HepG2 (cell line): ENCODE data around the gene SPOPL. TPM values are rescaled to one million over a fixed set of nuclear protein-coding genes. Genes with fewer than 3 reads are reported as not detected.

Source experiments
- ATF1 ChIP-seq: IDR thresholded peaks from 2 replicates; pipeline ENCODE4 v1.6.1; 2016; ENCODE audit warnings: mild to moderate bottlenecking, control low read depth
- ATM ChIP-seq: fragments of 450-650 bp; IDR thresholded peaks from 2 replicates; pipeline ENCODE4 v1.7.1; 2017; ENCODE audit warnings: mild to moderate bottlenecking, borderline replicate concordance
- EP300 ChIP-seq, 3 experiments: sonication (generic) in 1 of 3; formaldehyde crosslinking in 1 of 3; IDR thresholded peaks; 2 replicates each; pipeline versions ENCODE4 v1.5.1 to v1.6.1; 2011 to 2020; ENCODE audit warnings: low read depth in 2 of 3, low read length in 2 of 3, borderline replicate concordance in 1 of 3, improper control_type of control experiment in 1 of 3, mild to moderate bottlenecking in 1 of 3, missing genetic modification reagents in 1 of 3, moderate library complexity in 1 of 3
- FOSL2 ChIP-seq: sonication (generic); formaldehyde crosslinking; IDR thresholded peaks from 2 replicates; pipeline ENCODE4 v1.4.0; 2020; ENCODE audit warnings: missing genetic modification reagents
- FOXA1 ChIP-seq, 2 experiments: fragments of 450-650 bp in 1 of 2; sonication (generic) in 1 of 2; formaldehyde crosslinking in 1 of 2; IDR thresholded peaks; 2 replicates each; pipeline versions ENCODE4 v1.4.0 to v1.6.1; 2016 to 2020; ENCODE audit warnings: missing genetic modification reagents in 1 of 2
- FOXA3 ChIP-seq: IDR thresholded peaks from 2 replicates; pipeline ENCODE4 v1.6.1; 2016; ENCODE audit warnings: missing genetic modification reagents, missing compliant biosample characterization
- GATAD1 ChIP-seq: IDR thresholded peaks from 2 replicates; pipeline ENCODE4 v1.6.1; 2016; ENCODE audit warnings: missing genetic modification reagents, missing compliant biosample characterization
- KDM5A ChIP-seq: fragments of 200-600 bp; sonication (generic); IDR thresholded peaks from 2 replicates; pipeline ENCODE4 v1.7.0; 2018; ENCODE audit warnings: antibody characterized with exemption, mild to moderate bottlenecking, low read length, borderline replicate concordance
- KLF6 ChIP-seq: IDR thresholded peaks from 2 replicates; pipeline ENCODE4 v1.8.0; 2016; ENCODE audit warnings: missing biosample characterization, missing genetic modification reagents
- LCORL ChIP-seq, 2 experiments: fragments of 450-650 bp in 1 of 2; sonication (generic) in 1 of 2; formaldehyde crosslinking in 1 of 2; IDR thresholded peaks; 2 replicates each; pipeline versions ENCODE4 v1.5.0 to v1.6.1; 2017 to 2020; ENCODE audit warnings: antibody characterized with exemption in 1 of 2, missing genetic modification reagents in 1 of 2
- NFE2L1 ChIP-seq: sonication (generic); formaldehyde crosslinking; IDR thresholded peaks from 2 replicates; pipeline ENCODE4 v1.4.0; 2020; ENCODE audit warnings: missing genetic modification reagents, mild to moderate bottlenecking, borderline replicate concordance
- PHF21A ChIP-seq: sonication (generic); formaldehyde crosslinking; IDR thresholded peaks from 2 replicates; pipeline ENCODE4 v1.5.0; 2020; ENCODE audit warnings: mild to moderate bottlenecking, missing genetic modification reagents
- RFXANK ChIP-seq: IDR thresholded peaks from 2 replicates; pipeline ENCODE4 v1.6.1; 2016
- SKI ChIP-seq: fragments of 450-650 bp; IDR thresholded peaks from one replicate; pipeline ENCODE4 v1.6.1; 2018; ENCODE audit warnings: mild to moderate bottlenecking; ENCODE audit not compliant: partially characterized antibody
- SMARCE1 ChIP-seq: fragments of 450-650 bp; IDR thresholded peaks from 2 replicates; pipeline ENCODE4 v1.6.1; 2017; ENCODE audit warnings: borderline replicate concordance
- TOE1 ChIP-seq: sonication (generic); formaldehyde crosslinking; IDR thresholded peaks from 2 replicates; pipeline ENCODE4 v1.4.0; 2020; ENCODE audit warnings: mild to moderate bottlenecking, missing genetic modification reagents
- ZBTB38 ChIP-seq: sonication (generic); formaldehyde crosslinking; IDR thresholded peaks from 2 replicates; pipeline ENCODE4 v1.5.1; 2020; ENCODE audit warnings: mild to moderate bottlenecking, missing genetic modification reagents
- ZBTB42 ChIP-seq: sonication (generic); formaldehyde crosslinking; IDR thresholded peaks from 2 replicates; pipeline ENCODE4 v1.5.0; 2020; ENCODE audit warnings: mild to moderate bottlenecking, missing genetic modification reagents
- ZBTB8A ChIP-seq: sonication (generic); formaldehyde crosslinking; IDR thresholded peaks from 2 replicates; pipeline ENCODE4 v1.4.0; 2020; ENCODE audit warnings: mild to moderate bottlenecking, low read depth, missing genetic modification reagents, borderline replicate concordance
- ZFP82 ChIP-seq: sonication (generic); formaldehyde crosslinking; IDR thresholded peaks from 2 replicates; pipeline ENCODE4 v1.5.1; 2020; ENCODE audit warnings: mild to moderate bottlenecking, missing genetic modification reagents, borderline replicate concordance
- ZNF331 ChIP-seq: sonication (generic); formaldehyde crosslinking; IDR thresholded peaks from 2 replicates; pipeline ENCODE4 v1.4.0; 2020; ENCODE audit warnings: missing genetic modification reagents
- ZNF878 ChIP-seq: sonication (generic); formaldehyde crosslinking; IDR thresholded peaks from 2 replicates; pipeline ENCODE4 v1.8.1; 2023; ENCODE audit warnings: mild to moderate bottlenecking, missing genetic modification reagents, moderate library complexity
- ZSCAN20 ChIP-seq: sonication (generic); formaldehyde crosslinking; IDR thresholded peaks from 2 replicates; pipeline ENCODE4 v1.4.0; 2020; ENCODE audit warnings: missing genetic modification reagents, mild to moderate bottlenecking, borderline replicate concordance
- ZSCAN21 ChIP-seq: sonication (generic); formaldehyde crosslinking; IDR thresholded peaks from 2 replicates; pipeline ENCODE4 v1.8.0; 2022; ENCODE audit warnings: mild to moderate bottlenecking, missing genetic modification reagents, moderate library complexity, borderline replicate concordance
- polyA plus RNA-seq, 8 experiments: library from polyadenylated mRNA; depleted of rRNA in 3 of 8; stranded (reverse) in 7 of 8; unstranded in 1 of 8; fragments of >200 nt; fragmentation: Illumina TruSeq in 4 of 8; extraction: Trizol in 4 of 8; gene quantifications; 2 replicates each; pipeline versions ENCODE4 v1.2.1 to v1.2.3, GENCODE V29; 2011 to 2016; ENCODE audit warnings: low read depth in 4 of 8, missing spikeins in 1 of 8, mixed read lengths in 1 of 8; ENCODE audit not compliant: insufficient read depth in 1 of 8
- total RNA-seq, 5 experiments: library from RNA; depleted of rRNA; stranded (reverse); fragments of >200 nt; fragmentation: Illumina TruSeq; extraction: Trizol; gene quantifications; 2 replicates each; pipeline ENCODE4 v1.2.3, GENCODE V29; 2016; ENCODE audit warnings: low read depth in 1 of 5
- TF ChIP-seq, protein P1 (sequence below): IDR thresholded peaks from 2 replicates; pipeline ENCODE4 v1.6.1; 2016; ENCODE audit warnings: missing genetic modification reagents, missing compliant biosample characterization
- TF ChIP-seq, protein P2 (sequence below): sonication (generic); formaldehyde crosslinking; IDR thresholded peaks from 2 replicates; pipeline ENCODE4 v1.4.0; 2020; ENCODE audit warnings: missing genetic modification reagents
- TF ChIP-seq, protein P3 (sequence below): IDR thresholded peaks from 2 replicates; pipeline ENCODE4 v1.6.1; 2016

Gene SPOPL
- total and polyA plus RNA-seq, 2 of the 13 experiments (the other 11 are each of a cell fraction or from before 2014, with no cell fraction given): 12.6 to 51.6 TPM

DNA sequence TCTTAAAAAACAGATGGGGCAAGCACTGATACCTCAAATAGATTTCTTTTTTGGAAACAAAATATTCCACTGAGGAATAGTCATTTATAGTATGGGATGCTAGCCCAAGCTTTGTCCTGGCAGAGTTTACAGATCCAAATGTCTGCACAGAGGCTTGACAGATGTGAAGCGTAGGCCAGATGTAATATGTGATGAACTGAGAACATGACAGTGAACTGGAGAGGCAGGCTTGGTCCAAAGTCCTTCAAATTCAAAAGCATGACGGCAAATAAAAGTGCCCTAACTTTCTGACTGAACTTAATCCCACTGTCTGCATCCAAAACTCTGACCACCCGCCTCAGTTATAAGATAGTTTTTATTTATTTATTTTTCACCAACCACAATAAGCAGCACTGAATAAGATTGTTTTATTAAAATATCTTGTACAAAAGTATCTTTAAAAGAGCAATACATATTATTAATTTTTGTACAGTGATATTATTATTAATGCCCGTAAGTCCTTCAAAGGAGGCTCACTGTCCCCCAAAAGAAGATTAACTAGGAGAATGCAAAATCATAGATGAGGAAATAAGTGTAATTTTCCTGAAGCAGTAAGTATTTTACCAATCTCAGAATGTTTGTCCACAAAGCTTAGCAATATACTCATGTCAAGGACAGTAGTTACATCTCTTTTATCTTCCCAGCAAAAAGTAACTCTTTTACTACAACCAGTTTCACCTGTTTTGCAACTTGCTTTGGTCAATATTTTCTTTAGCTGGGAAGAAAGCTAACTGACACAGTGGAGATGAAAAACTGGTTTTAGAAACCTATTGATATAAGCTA, 10.7 kb upstream of the SPOPL start (continued):
- peak; percentile 71 to 99; a peak in 3 of 4 replicates for TF ChIP-seq EP300 (IDR thresholded peaks at IDR 0.05; ENCODE audit: low read depth in 2 of 2, low read length in 2 of 2)
- TF ChIP-seq EP300 (CRISPR knock-in tag; IDR thresholded peaks at IDR 0.05; ENCODE audit: borderline replicate concordance): peak; percentile 78; the same call in 1 of the 2 replicates
- peak; percentile 22; the same call in 1 of the 2 replicates for TF ChIP-seq FOSL2 (CRISPR knock-in tag)
- no peak for TF ChIP-seq ZSCAN21
- peak; percentile 92 for TF ChIP-seq SKI
- TF ChIP-seq ZBTB38 (CRISPR knock-in tag): no peak
- no peak for TF ChIP-seq ATM
- peak; percentile 72; the same call in 1 of the 2 replicates for TF ChIP-seq ATF1 (CRISPR knock-in tag)
- TF ChIP-seq ZSCAN20 (CRISPR knock-in tag): 0 out of 2 replicates have a peak, but pooled peaks have one; percentile 65
- peak; percentile 76; the same call in 1 of the 2 replicates for TF ChIP-seq TOE1
- peak; percentile 43; the same call in 1 of the 2 replicates for TF ChIP-seq SMARCE1
- 0 out of 2 replicates have a peak, but pooled peaks have one; percentile 14 for TF ChIP-seq ZFP82 (CRISPR knock-in tag)
- TF ChIP-seq KDM5A: no peak; the same call in 1 of the 2 replicates
- TF ChIP-seq ZNF331: peak; percentile 85; the same call in 1 of the 2 replicates
- peak; percentile 80; the same call in 1 of the 2 replicates for TF ChIP-seq ZNF878 (CRISPR knock-in tag)
- no peak for TF ChIP-seq LCORL (IDR thresholded peaks at IDR 0.05)
- TF ChIP-seq LCORL (CRISPR knock-in tag; IDR thresholded peaks at IDR 0.05): peak; percentile 78
- peak; percentile 88 for TF ChIP-seq FOXA1 (IDR thresholded peaks at IDR 0.05)
- peak; percentile 92 for TF ChIP-seq FOXA1 (CRISPR knock-in tag; IDR thresholded peaks at IDR 0.05)
- TF ChIP-seq NFE2L1 (CRISPR knock-in tag): no peak
- TF ChIP-seq, protein P1, sequence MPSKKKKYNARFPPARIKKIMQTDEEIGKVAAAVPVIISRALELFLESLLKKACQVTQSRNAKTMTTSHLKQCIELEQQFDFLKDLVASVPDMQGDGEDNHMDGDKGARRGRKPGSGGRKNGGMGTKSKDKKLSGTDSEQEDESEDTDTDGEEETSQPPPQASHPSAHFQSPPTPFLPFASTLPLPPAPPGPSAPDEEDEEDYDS (CRISPR knock-in tag): peak; percentile 45; the same call in 1 of the 2 replicates
- TF ChIP-seq, protein P2, sequence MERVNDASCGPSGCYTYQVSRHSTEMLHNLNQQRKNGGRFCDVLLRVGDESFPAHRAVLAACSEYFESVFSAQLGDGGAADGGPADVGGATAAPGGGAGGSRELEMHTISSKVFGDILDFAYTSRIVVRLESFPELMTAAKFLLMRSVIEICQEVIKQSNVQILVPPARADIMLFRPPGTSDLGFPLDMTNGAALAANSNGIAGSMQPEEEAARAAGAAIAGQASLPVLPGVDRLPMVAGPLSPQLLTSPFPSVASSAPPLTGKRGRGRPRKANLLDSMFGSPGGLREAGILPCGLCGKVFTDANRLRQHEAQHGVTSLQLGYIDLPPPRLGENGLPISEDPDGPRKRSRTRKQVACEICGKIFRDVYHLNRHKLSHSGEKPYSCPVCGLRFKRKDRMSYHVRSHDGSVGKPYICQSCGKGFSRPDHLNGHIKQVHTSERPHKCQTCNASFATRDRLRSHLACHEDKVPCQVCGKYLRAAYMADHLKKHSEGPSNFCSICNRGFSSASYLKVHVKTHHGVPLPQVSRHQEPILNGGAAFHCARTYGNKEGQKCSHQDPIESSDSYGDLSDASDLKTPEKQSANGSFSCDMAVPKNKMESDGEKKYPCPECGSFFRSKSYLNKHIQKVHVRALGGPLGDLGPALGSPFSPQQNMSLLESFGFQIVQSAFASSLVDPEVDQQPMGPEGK: 0 out of 2 replicates have a peak, but pooled peaks have one; percentile 51
- peak; percentile 60; the same call in 1 of the 2 replicates for TF ChIP-seq PHF21A (CRISPR knock-in tag)
- peak; percentile 42; the same call in 1 of the 2 replicates for TF ChIP-seq ZBTB8A
- TF ChIP-seq, protein P3, sequence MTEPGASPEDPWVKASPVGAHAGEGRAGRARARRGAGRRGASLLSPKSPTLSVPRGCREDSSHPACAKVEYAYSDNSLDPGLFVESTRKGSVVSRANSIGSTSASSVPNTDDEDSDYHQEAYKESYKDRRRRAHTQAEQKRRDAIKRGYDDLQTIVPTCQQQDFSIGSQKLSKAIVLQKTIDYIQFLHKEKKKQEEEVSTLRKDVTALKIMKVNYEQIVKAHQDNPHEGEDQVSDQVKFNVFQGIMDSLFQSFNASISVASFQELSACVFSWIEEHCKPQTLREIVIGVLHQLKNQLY (CRISPR knock-in tag): peak; percentile 91
- peak; percentile 98 for TF ChIP-seq FOXA3 (CRISPR knock-in tag)
- TF ChIP-seq ZBTB42 (CRISPR knock-in tag): 0 out of 2 replicates have a peak, but pooled peaks have one; percentile 78
- TF ChIP-seq GATAD1: peak; percentile 67
- TF ChIP-seq KLF6 (CRISPR knock-in tag): 0 out of 2 replicates have a peak, but pooled peaks have one; percentile 64
- peak; percentile 56; the same call in 1 of the 2 replicates for TF ChIP-seq RFXANK (CRISPR knock-in tag)
